Lower leg skin (tissue), 4 donors: ENCODE results near the gene TOP3B. TPM values are rescaled to one million over a fixed set of nuclear protein-coding genes. Genes with fewer than 3 reads are reported as not detected.
A peak's percentile ranks its signal among the peaks of the same experiment; 100 is the strongest.

ENCODE experiments used
- DNase-seq, 2 donors: peaks; one replicate each; pipeline ENCODE4 v3.0.0-alpha.2; 2019; ENCODE audit warnings: low spot score in 2 of 2
- H3K4me3 ChIP-seq: fragments of 200-600 bp; sonication (generic); 2 replicates; pipeline ENCODE4 v1.5.1; 2017; ENCODE audit warnings: mild to moderate bottlenecking, low read depth; ENCODE audit not compliant: poor library complexity, severe bottlenecking
- CTCF ChIP-seq, 3 donors: fragments of 450-650 bp; IDR thresholded peaks; one replicate each; pipeline ENCODE4 v1.5.1; 2016; ENCODE audit warnings: antibody characterized with exemption in 3 of 3, mild to moderate bottlenecking in 3 of 3, moderate library complexity in 2 of 3
- POLR2A ChIP-seq, 2 donors: fragments of 450-650 bp; IDR thresholded peaks; one replicate each; pipeline ENCODE4 v1.6.1; 2016 to 2017; ENCODE audit warnings: antibody characterized with exemption in 2 of 2, mild to moderate bottlenecking in 1 of 2, moderate library complexity in 1 of 2
- WGBS, 2 donors: methylation state at CpG; one replicate each; pipeline ENCODE4 v1.1.5; 2018; 5-methylcytosine and 5-hydroxymethylcytosine counted together
- intact Hi-C: fragments of 100-400 bp; cut with DNase I; formaldehyde crosslinking; loops from one replicate; pipeline ENCODE4 v1.15.0; 2023; ENCODE audit warnings: low total_unique reads
- total RNA-seq, 4 donors: library from RNA; depleted of rRNA; stranded (reverse); fragments of >200 nt; gene quantifications; one replicate each; pipeline ENCODE4 v1.1.0, GENCODE V29; 2016

The TOP3B gene
- total RNA-seq, 4 donors from 2014 or later, result 23.6 to 53.6 (median 29.7) TPM

DNA sequence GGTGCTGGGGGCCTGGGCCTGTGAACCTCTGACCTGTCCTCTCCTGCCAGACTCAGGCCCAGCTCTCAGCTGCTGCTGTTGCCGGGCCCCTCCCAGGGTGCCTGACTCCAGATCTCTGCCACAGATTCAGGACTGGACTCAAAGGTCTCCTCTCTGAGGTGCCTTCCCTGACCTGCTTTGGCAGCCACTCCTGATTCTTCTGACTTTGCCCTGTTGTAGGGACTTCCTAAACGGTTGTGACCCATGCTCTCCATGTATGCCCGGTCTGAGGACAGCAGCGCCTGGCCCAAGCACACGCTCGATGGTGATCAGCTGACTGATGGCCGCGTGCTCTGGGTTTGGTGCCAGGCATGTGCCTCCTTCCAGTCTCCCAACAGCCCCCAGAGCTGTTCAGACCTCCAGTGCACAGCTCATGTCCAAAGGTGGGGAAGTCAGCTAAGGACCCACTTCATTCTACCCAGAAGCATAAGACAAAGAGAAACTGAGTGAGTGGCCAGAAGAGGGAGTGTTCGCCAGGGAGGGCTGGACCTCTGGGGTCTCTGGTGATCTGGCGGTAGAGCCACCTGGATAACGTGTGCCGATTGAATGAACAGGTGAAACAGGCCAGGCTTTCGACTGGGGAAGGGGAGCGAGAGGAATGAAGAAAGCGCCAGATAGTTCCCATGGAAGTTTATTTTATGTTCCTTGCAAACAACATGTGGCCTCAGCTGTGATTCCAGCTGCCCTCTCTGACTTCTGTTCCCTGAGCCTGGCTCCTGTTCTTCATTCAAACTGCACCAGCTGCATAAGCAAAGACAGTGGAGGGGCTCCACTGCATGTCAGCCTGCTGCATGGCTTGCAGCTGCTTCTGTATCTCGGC, 8.1 kb upstream of the TOP3B start:
- WGBS, 2 donors, result 83 to 89% methylated on average over 16 of the region's 16 CpGs
- no peak overlapping the region for H3K4me3 ChIP-seq
- intact Hi-C loops, result no loop called here

GRCh38 chr22:21989049-21989448, 6.5 kb upstream of the TOP3B start:
- TF ChIP-seq CTCF (IDR thresholded peaks at IDR 0.05), result no peak
- TF ChIP-seq POLR2A (IDR thresholded peaks at IDR 0.05), result no peak
- H3K4me3 ChIP-seq, result no peak overlapping the region
- whole genome bisulfite sequencing, 2 donors, result 71 to 85% methylated on average over 6 of the region's 6 CpGs
- intact Hi-C loops, result no loop called here
- DNase-seq, result no peak

More for the DNA sequence above, 8.1 kb upstream of the TOP3B start:
- no peak for DNase-seq
- TF ChIP-seq CTCF (IDR thresholded peaks at IDR 0.05) (no peak), POLR2A (IDR thresholded peaks at IDR 0.05) (no peak)

- 97 to 99% methylated on average over 5 of the region's 5 CpGs for WGBS, 2 donors
- TF ChIP-seq POLR2A (IDR thresholded peaks at IDR 0.05) (no peak), CTCF (IDR thresholded peaks at IDR 0.05) (no peak)
- DNase-seq, result no peak
- no peak overlapping the region for H3K4me3 ChIP-seq
- intact Hi-C loops, result no loop called here
These were observed 2.6 kb upstream of the TOP3B start for GRCh38 chr22:21985214-21985613.

DNA sequence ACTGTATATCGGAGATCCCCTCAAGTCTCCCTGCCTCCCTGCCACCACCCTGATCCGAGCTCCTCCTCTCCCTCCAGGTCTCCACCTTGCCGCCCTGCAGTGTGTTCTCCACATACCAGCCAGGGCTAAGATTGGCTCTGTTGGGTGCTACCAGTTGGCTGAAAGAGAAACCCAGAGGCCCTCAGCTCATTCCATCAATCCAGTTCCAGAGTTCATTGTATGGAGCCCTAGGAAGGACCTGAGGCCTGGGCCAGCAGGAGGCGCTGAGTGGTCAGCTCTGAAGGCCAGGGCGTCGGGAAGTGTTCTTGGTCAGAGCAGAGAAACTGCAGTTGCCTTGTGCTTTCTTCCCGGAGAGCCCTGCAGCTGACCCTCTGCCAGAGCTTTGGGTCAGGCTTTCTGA, 2.2 kb upstream of the TOP3B start:
- no peak for TF ChIP-seq POLR2A (IDR thresholded peaks at IDR 0.05)
- no peak for TF ChIP-seq CTCF (IDR thresholded peaks at IDR 0.05)

DNA sequence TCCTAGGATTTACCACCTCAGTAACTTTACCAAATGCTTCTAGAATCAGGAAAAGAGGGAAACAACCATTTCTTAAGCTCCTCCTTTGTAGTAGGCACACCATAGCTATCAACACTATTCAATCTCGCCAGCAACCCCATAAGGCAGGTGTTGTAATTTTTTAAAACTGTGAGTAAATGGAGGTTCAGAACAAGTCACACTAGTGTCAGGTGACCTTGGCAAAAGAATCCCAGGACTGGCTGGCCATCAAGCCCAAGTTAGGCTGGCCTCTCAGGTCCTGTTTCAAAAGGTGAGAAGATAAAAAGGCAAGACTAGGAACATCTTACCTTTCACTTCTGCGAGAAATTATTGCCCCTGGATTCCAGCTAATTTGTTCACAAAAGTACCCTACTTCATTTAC, 713 bp downstream of the TOP3B start:
- peak overlapping the region; percentile 100 for H3K4me3 ChIP-seq
- no peak for DNase-seq
- intact Hi-C loops, result no loop called here
- WGBS, 2 donors, result 18 to 21% methylated on average over 2 of the region's 2 CpGs
- TF ChIP-seq POLR2A (IDR thresholded peaks at IDR 0.05) (no peak), CTCF (IDR thresholded peaks at IDR 0.05) (no peak)

More for the DNA sequence above, 2.2 kb upstream of the TOP3B start:
- intact Hi-C loops, result no loop called here
- WGBS, 2 donors, result 48 to 58% methylated on average over 7 of the region's 7 CpGs
- no peak overlapping the region for H3K4me3 ChIP-seq
- no peak for DNase-seq
